Gastrocnemius medialis (tissue), 4 donors: ENCODE results near the gene SCD5. TPM values are rescaled to one million over a fixed set of nuclear protein-coding genes. Genes with fewer than 3 reads are reported as not detected.

Experiments
- ATAC-seq, 2 donors: fragments of 150-250 bp; one replicate each; pipeline ENCODE4 v1.9.1; 2016
- DNase-seq, 2 donors: peaks; one replicate each; pipeline ENCODE4 v3.0.0-alpha.2; 2019
- H3K27ac ChIP-seq, 4 donors: fragments of 200-600 bp; sonication (generic); 1 replicate in 1 of 4; 2 replicates in 3 of 4; pipeline ENCODE4 v1.5.1; 2016 to 2018; ENCODE audit warnings: mild to moderate bottlenecking in 2 of 4, moderate library complexity in 1 of 4
- H3K27me3 ChIP-seq, 3 donors: fragments of 200-600 bp; sonication (generic) in 2 of 3; 1 replicate in 1 of 3; 2 replicates in 2 of 3; pipeline versions ENCODE4 v1.5.1 to v1.6.0; 2016 to 2019; ENCODE audit warnings: mild to moderate bottlenecking in 1 of 3, moderate library complexity in 1 of 3
- H3K36me3 ChIP-seq, 2 donors: fragments of 200-600 bp; sonication (generic) in 1 of 2; one replicate each; pipeline ENCODE4 v1.5.1; 2017 to 2018
- H3K4me1 ChIP-seq, 2 donors: fragments of 200-600 bp; sonication (generic) in 1 of 2; one replicate each; pipeline ENCODE4 v1.5.1; 2016 to 2017; ENCODE audit warnings: mild to moderate bottlenecking in 2 of 2
- H3K4me3 ChIP-seq, 4 donors: fragments of 200-600 bp; sonication (generic) in 3 of 4; 1 replicate in 1 of 4; 2 replicates in 3 of 4; pipeline ENCODE4 v1.5.1; 2016 to 2019; ENCODE audit warnings: mild to moderate bottlenecking in 2 of 4
- H3K9me3 ChIP-seq, 3 donors: fragments of 200-600 bp; sonication (generic) in 2 of 3; 1 replicate in 1 of 3; 2 replicates in 2 of 3; pipeline ENCODE4 v1.5.1; 2016 to 2019
- POLR2A ChIP-seq, 2 donors: fragments of 450-650 bp; IDR thresholded peaks; one replicate each; pipeline ENCODE4 v1.6.1; 2017; ENCODE audit warnings: antibody characterized with exemption in 2 of 2, mild to moderate bottlenecking in 2 of 2, moderate library complexity in 2 of 2
- in situ Hi-C, 4 donors: fragments of 200-750 bp; cut with MboI; loops; one replicate each; pipeline versions ENCODE4 v1.15.0 to v1.8.0; 2017; ENCODE audit warnings: low sequenced_read_pairs in 4 of 4
- intact Hi-C: fragments of 100-400 bp; cut with DNase I; formaldehyde crosslinking; loops from one replicate; pipeline ENCODE4 v1.15.1; 2023; ENCODE audit warnings: low total_unique reads
- total RNA-seq, 4 donors: library from RNA; depleted of rRNA; stranded (reverse); fragments of >200 nt; gene quantifications; one replicate each; pipeline versions ENCODE4 v1.1.0 to v1.2.3, GENCODE V29; 2016
- TF ChIP-seq, protein P1 (sequence below), 5 experiments: fragments of 450-650 bp in 3 of 5; fragments of 200-600 bp in 2 of 5; sonication (generic) in 2 of 5; IDR thresholded peaks in 4 of 5; conservative IDR thresholded peaks in 1 of 5; 1 replicate in 4 of 5; 2 replicates in 1 of 5; pipeline ENCODE4 v1.5.1; 2016 to 2019; ENCODE audit warnings: antibody characterized with exemption in 5 of 5, mild to moderate bottlenecking in 3 of 5, moderate library complexity in 3 of 5

Gene SCD5
- total RNA-seq, 4 donors from 2014 or later = 0.68 to 2.4 (median 1.4) TPM

DNA sequence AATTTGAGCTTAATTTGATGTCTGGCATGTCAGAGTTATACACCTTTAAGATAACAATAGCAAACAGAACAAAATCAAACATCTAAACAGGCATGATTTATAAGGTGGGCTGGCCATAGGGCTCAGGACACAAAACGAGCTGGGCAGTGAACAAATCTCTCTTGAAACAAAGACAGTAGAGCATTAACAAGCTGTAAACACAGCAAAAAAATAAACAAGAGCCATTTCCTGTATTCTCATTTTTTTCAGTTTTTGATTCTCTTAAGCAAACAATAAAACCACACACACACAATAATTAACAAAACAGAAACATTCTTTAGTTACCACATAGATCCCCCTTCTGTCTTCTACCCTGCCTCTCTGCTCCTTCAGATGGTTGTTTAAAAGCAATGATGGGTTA, 168.5 kb downstream of the SCD5 start:
- DNase-seq (no peak), ATAC-seq (no peak)
- in situ Hi-C loops (no loop called here), intact Hi-C loops (no loop called here)
- Histone ChIP-seq H3K36me3 (no peaks in the 10 kb centered on the region), H3K27ac (no peak overlapping the region), H3K27me3 (no peaks in the 10 kb centered on the region), H3K4me1 (no peaks in the 10 kb centered on the region), H3K4me3 (no peak overlapping the region), H3K9me3 (no peaks in the 10 kb centered on the region)
- TF ChIP-seq, protein P1, sequence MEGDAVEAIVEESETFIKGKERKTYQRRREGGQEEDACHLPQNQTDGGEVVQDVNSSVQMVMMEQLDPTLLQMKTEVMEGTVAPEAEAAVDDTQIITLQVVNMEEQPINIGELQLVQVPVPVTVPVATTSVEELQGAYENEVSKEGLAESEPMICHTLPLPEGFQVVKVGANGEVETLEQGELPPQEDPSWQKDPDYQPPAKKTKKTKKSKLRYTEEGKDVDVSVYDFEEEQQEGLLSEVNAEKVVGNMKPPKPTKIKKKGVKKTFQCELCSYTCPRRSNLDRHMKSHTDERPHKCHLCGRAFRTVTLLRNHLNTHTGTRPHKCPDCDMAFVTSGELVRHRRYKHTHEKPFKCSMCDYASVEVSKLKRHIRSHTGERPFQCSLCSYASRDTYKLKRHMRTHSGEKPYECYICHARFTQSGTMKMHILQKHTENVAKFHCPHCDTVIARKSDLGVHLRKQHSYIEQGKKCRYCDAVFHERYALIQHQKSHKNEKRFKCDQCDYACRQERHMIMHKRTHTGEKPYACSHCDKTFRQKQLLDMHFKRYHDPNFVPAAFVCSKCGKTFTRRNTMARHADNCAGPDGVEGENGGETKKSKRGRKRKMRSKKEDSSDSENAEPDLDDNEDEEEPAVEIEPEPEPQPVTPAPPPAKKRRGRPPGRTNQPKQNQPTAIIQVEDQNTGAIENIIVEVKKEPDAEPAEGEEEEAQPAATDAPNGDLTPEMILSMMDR (IDR thresholded peaks at IDR 0.05 in 4 of 5, conservative IDR thresholded peaks at IDR 0.05 in 1 of 5) = no peak
- no peak for TF ChIP-seq POLR2A (IDR thresholded peaks at IDR 0.05)

DNA sequence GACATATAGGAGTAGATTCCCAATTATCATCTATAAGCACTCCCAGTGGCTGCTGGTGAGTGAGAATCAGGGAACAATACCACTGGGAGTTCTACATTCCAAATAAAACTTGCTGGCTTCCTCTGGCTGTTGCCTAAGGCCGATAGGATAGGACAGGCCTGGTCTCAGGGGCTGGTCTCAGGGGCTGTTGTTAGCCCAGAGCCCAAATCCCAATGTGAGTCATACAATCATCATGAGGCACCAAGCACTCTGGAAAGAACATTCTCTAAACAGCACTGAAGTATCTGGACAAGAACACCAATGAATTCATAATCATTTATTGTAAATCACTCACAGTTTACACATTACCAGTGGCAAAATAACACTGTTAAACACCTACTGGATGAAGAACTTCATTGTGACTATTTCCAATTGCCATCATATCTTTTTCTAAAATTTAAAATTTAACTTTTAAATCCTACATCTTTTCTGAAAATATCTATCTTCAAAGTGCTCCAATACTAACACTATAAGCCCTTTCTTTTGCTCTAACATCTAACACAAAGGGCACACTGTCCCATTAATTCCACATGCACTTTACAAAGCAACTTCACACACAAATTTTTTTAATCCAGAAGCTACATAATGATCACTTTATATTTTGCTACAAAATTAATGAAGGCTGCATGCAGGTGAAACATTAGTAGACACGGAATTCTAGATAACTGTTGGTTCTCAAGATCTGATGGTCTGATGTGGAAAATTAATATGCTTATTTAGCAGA, 169.2 kb downstream of the SCD5 start:
- in situ Hi-C loops (no loop called here), intact Hi-C loops (loop anchor here (5.0 kb wide), 1 partner anchor 67 kb away; the partner anchor contains the start of gene TMEM150C)
- ATAC-seq (no peak), DNase-seq (no peak)
- H3K27ac ChIP-seq = no peak overlapping the region
- TF ChIP-seq, protein P1 (IDR thresholded peaks at IDR 0.05 in 4 of 5, conservative IDR thresholded peaks at IDR 0.05 in 1 of 5) = no peak
- no peak for TF ChIP-seq POLR2A (IDR thresholded peaks at IDR 0.05)
- no peak overlapping the region for H3K4me3 ChIP-seq
- no peaks in the 10 kb centered on the region for H3K36me3 ChIP-seq
- H3K27me3 ChIP-seq = no peaks in the 10 kb centered on the region
- no peaks in the 10 kb centered on the region for H3K4me1 ChIP-seq
- no peaks in the 10 kb centered on the region for H3K9me3 ChIP-seq

DNA sequence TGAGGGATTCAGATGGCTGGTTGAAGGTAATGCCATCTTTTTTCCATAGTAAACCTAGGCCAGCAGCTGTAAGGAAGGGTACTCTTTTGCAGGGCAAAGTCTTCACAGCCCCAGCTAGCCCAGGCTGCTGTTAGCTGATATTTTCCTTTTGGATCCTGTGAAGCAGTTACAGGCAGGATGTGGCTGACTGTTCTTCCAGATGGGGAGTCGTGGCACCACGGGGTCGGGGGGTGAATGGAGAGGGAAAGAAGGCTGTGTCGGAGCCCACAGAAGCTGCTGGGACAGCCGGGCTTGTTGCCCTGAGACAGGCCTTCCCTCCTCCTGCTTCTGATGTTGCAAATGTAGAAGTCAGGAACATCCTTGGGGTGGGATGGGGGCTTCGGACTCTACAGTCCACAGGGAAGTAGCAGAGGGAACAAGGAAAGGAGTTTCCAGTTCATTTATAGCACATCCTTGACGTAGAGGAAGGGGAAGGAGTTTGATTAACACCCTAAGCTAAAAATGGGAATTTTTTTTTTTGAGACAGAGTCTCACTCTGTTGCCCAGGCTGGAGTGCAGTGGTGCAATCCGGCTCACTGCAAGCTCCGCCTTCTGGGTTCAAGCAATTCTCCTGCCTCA, 172.2 kb downstream of the SCD5 start:
- Histone ChIP-seq H3K27me3 (no peaks in the 10 kb centered on the region), H3K9me3 (no peaks in the 10 kb centered on the region), H3K4me1 (no peaks in the 10 kb centered on the region), H3K27ac (peak overlapping the region in 2 of 4 donors; percentile 43 to 48), H3K4me3 (no peak overlapping the region), H3K36me3 (no peaks in the 10 kb centered on the region)
- in situ Hi-C loops (no loop called here), intact Hi-C loops (loop anchor here (5.0 kb wide), 1 partner anchor 64 kb away; the partner anchor contains the start of gene TMEM150C)
- DNase-seq (no peak), ATAC-seq (peak; percentile 21 to 47)
- TF ChIP-seq, protein P1 (IDR thresholded peaks at IDR 0.05 in 4 of 5, conservative IDR thresholded peaks at IDR 0.05 in 1 of 5) = no peak
- TF ChIP-seq POLR2A (IDR thresholded peaks at IDR 0.05) = no peak

DNA sequence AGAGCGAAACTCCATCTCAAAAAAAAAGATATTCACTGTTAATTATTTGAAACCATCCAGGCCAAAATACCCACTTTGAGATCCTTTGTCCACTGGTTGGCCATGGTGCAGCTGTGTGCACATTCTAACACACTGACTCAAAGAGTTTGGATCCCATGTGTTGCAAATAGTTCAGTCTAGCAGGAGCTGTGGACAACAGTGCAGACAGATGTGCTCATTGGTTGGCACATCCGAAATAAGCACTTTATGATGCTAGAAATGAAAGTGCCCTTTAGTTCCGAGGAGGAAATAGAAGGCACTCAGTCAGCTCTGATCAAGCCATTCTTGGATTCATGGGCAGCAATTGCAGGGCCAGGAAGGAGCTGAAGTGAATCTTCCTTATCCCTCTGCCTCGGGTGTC, 173.8 kb downstream of the SCD5 start:
- no peak overlapping the region for H3K27ac ChIP-seq

More for the DNA sequence above, 173.8 kb downstream of the SCD5 start:
- Histone ChIP-seq H3K27me3 (no peaks in the 10 kb centered on the region), H3K9me3 (no peaks in the 10 kb centered on the region), H3K4me1 (no peaks in the 10 kb centered on the region), H3K36me3 (no peaks in the 10 kb centered on the region), H3K4me3 (no peak overlapping the region)
- ATAC-seq = no peak
- intact Hi-C loops (loop anchor here (5.0 kb wide), 1 partner anchor 63 kb away; the partner anchor contains the start of gene TMEM150C), in situ Hi-C loops (no loop called here)
- TF ChIP-seq, protein P1 (IDR thresholded peaks at IDR 0.05 in 4 of 5, conservative IDR thresholded peaks at IDR 0.05 in 1 of 5) = no peak
- no peak for TF ChIP-seq POLR2A (IDR thresholded peaks at IDR 0.05)
- DNase-seq = no peak
